Measurements from ENCODE around the gene TNRC18. TPM values are rescaled to one million over a fixed set of nuclear protein-coding genes. Genes with fewer than 3 reads are reported as not detected.

TNRC18 gene
- total RNA-seq, 1 experiment from 2014 or later: 91.7 TPM

GRCh38 chr7:5426226-5426475 is 2.5 kb upstream of the TNRC18 start:
- no peak for DNase-seq (ENCODE audit: low spot score)
- BruUV-seq (replicated peaks): no TSS peak
- H3K4me1 ChIP-seq (ENCODE audit: insufficient read depth, low read length, poor library complexity, severe bottlenecking): peaks cover 33% of the 10 kb centered on the region
- ChIA-PET POLR2A (ENCODE audit: low non-redundant PET) (no interaction called here), CTCF (no interaction called here)
- no peaks in the 10 kb centered on the region for H3K36me3 ChIP-seq (ENCODE audit: insufficient read depth, low read length, poor library complexity, severe bottlenecking)
- peak overlapping the region; percentile 79 for H3K4me3 ChIP-seq (ENCODE audit: low read depth, low read length, poor library complexity, severe bottlenecking)
- H3K27ac ChIP-seq (ENCODE audit: low read depth, low read length, poor library complexity, severe bottlenecking): peak overlapping the region; percentile 99
- H3K27me3 ChIP-seq (replicated peaks; ENCODE audit: insufficient read depth, low read depth, low read length, poor library complexity): no peaks in the 10 kb centered on the region
- TF ChIP-seq CTCF (conservative IDR thresholded peaks at IDR 0.05; ENCODE audit: low read depth, low read length) (no peak), EZH2 (IDR thresholded peaks at IDR 0.05; ENCODE audit: borderline replicate concordance, low read depth, low read length, poor library complexity, severe bottlenecking) (no peak)
- H3K9me3 ChIP-seq (ENCODE audit: low read depth, low read length, poor library complexity, severe bottlenecking): no peaks in the 10 kb centered on the region
- intact Hi-C loops (cut with micrococcal nuclease; ENCODE audit: unreplicated experiment): no loop called here

GRCh38 chr7:5425507-5426225 is 2.0 kb upstream of the TNRC18 start:
- intact Hi-C loops (cut with micrococcal nuclease; ENCODE audit: unreplicated experiment): loop anchor here (2.0 kb wide), 1 partner anchor 29 kb away; no protein-coding TSS in a partner anchor
- Histone ChIP-seq H3K9me3 (ENCODE audit: low read depth, low read length, poor library complexity, severe bottlenecking) (no peaks in the 10 kb centered on the region), H3K27ac (ENCODE audit: low read depth, low read length, poor library complexity, severe bottlenecking) (peak overlapping the region; percentile 99), H3K27me3 (replicated peaks; ENCODE audit: insufficient read depth, low read depth, low read length, poor library complexity) (no peaks in the 10 kb centered on the region), H3K4me1 (ENCODE audit: insufficient read depth, low read length, poor library complexity, severe bottlenecking) (peaks cover 33% of the 10 kb centered on the region), H3K36me3 (ENCODE audit: insufficient read depth, low read length, poor library complexity, severe bottlenecking) (no peaks in the 10 kb centered on the region), H3K4me3 (ENCODE audit: low read depth, low read length, poor library complexity, severe bottlenecking) (peak overlapping the region; percentile 79)
- TF ChIP-seq EZH2 (IDR thresholded peaks at IDR 0.05; ENCODE audit: borderline replicate concordance, low read depth, low read length, poor library complexity, severe bottlenecking) (no peak), CTCF (conservative IDR thresholded peaks at IDR 0.05; ENCODE audit: low read depth, low read length) (no peak)
- ChIA-PET CTCF (no interaction called here), POLR2A (ENCODE audit: low non-redundant PET) (interaction anchor here (0.6 kb wide), 1 partner anchor 851 kb away, joined by 3 read pairs; no protein-coding TSS in a partner anchor)
- TSS peak; percentile 32 for BruUV-seq (replicated peaks)
- peak; percentile 94 for DNase-seq (ENCODE audit: low spot score)

- Histone ChIP-seq H3K27me3 (replicated peaks; ENCODE audit: insufficient read depth, low read depth, low read length, poor library complexity) (no peaks in the 10 kb centered on the region), H3K4me3 (ENCODE audit: low read depth, low read length, poor library complexity, severe bottlenecking) (peak overlapping the region; percentile 79), H3K27ac (ENCODE audit: low read depth, low read length, poor library complexity, severe bottlenecking) (peak overlapping the region; percentile 99), H3K9me3 (ENCODE audit: low read depth, low read length, poor library complexity, severe bottlenecking) (no peaks in the 10 kb centered on the region), H3K4me1 (ENCODE audit: insufficient read depth, low read length, poor library complexity, severe bottlenecking) (peaks cover 25% of the 10 kb centered on the region), H3K36me3 (ENCODE audit: insufficient read depth, low read length, poor library complexity, severe bottlenecking) (no peaks in the 10 kb centered on the region)
- DNase-seq (ENCODE audit: low spot score): peak; percentile 82
- no TSS peak for BruUV-seq (replicated peaks)
- POLR2A ChIA-PET (ENCODE audit: low non-redundant PET): interaction anchor here (0.6 kb wide), 1 partner anchor 852 kb away, joined by 3 read pairs; no protein-coding TSS in a partner anchor
- CTCF ChIA-PET: interaction anchor here (0.8 kb wide), 1 partner anchor 29 kb away, joined by 5 read pairs; no protein-coding TSS in a partner anchor
- intact Hi-C loops (cut with micrococcal nuclease; ENCODE audit: unreplicated experiment): loop anchor here (2.0 kb wide), 1 partner anchor 28 kb away; no protein-coding TSS in a partner anchor
- no peak for TF ChIP-seq CTCF (conservative IDR thresholded peaks at IDR 0.05; ENCODE audit: low read depth, low read length)
- TF ChIP-seq EZH2 (IDR thresholded peaks at IDR 0.05; ENCODE audit: borderline replicate concordance, low read depth, low read length, poor library complexity, severe bottlenecking): no peak
Observed at GRCh38 chr7:5424749-5425506, 1.3 kb upstream of the TNRC18 start.
